Measurements from ENCODE around the gene XAB2.

- TF ChIP-seq CTCF (IDR thresholded peaks at IDR 0.05; ENCODE audit: extremely low read depth in 1 of 2, insufficient read depth in 1 of 2, low read depth in 1 of 2, low read length in 2 of 2) (no peak), MYC (IDR thresholded peaks at IDR 0.05; ENCODE audit: low read depth, low read length) (no peak), POLR2A (IDR thresholded peaks at IDR 0.05; ENCODE audit: low read depth, low read length) (no peak), JUN (IDR thresholded peaks at IDR 0.05; ENCODE audit: borderline replicate concordance, insufficient read depth, insufficient read length, low read depth) (no peak)
Measured at GRCh38 chr19:7589822-7590221, 39.5 kb downstream of the XAB2 start.

Measured in endothelial cell of umbilical vein (primary cell).